OCI-LY3 (cell line): Measurements from ENCODE around the gene LRRC3C.

Experiments used
- H2AFZ ChIP-seq: fragments of 200-600, 300-600 bp; shearing (Covaris generic); 2 replicates; pipeline ENCODE4 v1.6.0; 2014; ENCODE audit warnings: antibody characterized with exemption, low read depth, low read length
- H3K27ac ChIP-seq: fragments of 200-600, 300-600 bp; sonication (generic); 2 replicates; pipeline ENCODE4 v1.5.1; 2014; ENCODE audit warnings: mild to moderate bottlenecking, low read length, moderate library complexity, mixed read lengths
- H3K27me3 ChIP-seq: fragments of 200-600, 300-600 bp; sonication (generic); 2 replicates; pipeline ENCODE4 v1.6.1; 2014; ENCODE audit warnings: low read depth, low read length, mixed read lengths
- H3K36me3 ChIP-seq: fragments of 200-600, 300-600 bp; sonication (generic); replicated peaks from 2 replicates; pipeline ENCODE3; 2014; ENCODE audit warnings: low read depth, low read length, mixed read lengths
- H3K4me1 ChIP-seq: fragments of 300-600, 200-600 bp; sonication (generic); 2 replicates; pipeline ENCODE4 v1.6.1; 2014; ENCODE audit warnings: low read length, mixed read lengths
- H3K4me2 ChIP-seq: fragments of 200-600, 300-600 bp; sonication (generic); 2 replicates; pipeline ENCODE4 v1.6.1; 2014; ENCODE audit warnings: low read length, mixed read lengths
- H3K4me3 ChIP-seq: fragments of 300-600, 200-600 bp; sonication (generic); 2 replicates; pipeline ENCODE4 v1.5.1; 2014; ENCODE audit warnings: antibody characterized with exemption, mild to moderate bottlenecking, low read length, moderate library complexity
- H3K79me2 ChIP-seq: fragments of 300-600, 200-600 bp; shearing (Covaris generic); 2 replicates; pipeline ENCODE4 v1.6.1; 2014; ENCODE audit warnings: mild to moderate bottlenecking, low read length, mixed read lengths
- H3K9ac ChIP-seq: fragments of 300-600, 200-600 bp; shearing (Covaris generic); 2 replicates; pipeline ENCODE4 v1.6.0; 2014; ENCODE audit warnings: mild to moderate bottlenecking, low read length, moderate library complexity
- H3K9me3 ChIP-seq: fragments of 200-600, 300-600 bp; shearing (Covaris generic); 2 replicates; pipeline ENCODE4 v1.6.1; 2014; ENCODE audit warnings: low read length, mixed read lengths; ENCODE audit not compliant: insufficient read depth
- H4K20me1 ChIP-seq: fragments of 200-600, 300-600 bp; sonication (generic); 2 replicates; pipeline ENCODE4 v1.6.1; 2016; ENCODE audit warnings: low read length, mixed read lengths; ENCODE audit not compliant: insufficient read depth
- CTCF ChIP-seq: fragments of 200-600, 300-600 bp; sonication (generic); IDR thresholded peaks from 2 replicates; pipeline ENCODE4 v1.5.1; 2014; ENCODE audit warnings: antibody characterized with exemption, low read length, low read depth
- EZH2phosphoT487 ChIP-seq: fragments of 200-600 bp; shearing (Covaris generic); IDR thresholded peaks from 2 replicates; pipeline ENCODE4 v1.6.1; 2018; ENCODE audit warnings: antibody characterized with exemption, mixed run types, low read depth

LRRC3C gene

GRCh38 chr17:39963829-39964228 lies 36.3 kb downstream of the LRRC3C start:
- Histone ChIP-seq H3K9me3 (no peaks in the 10 kb centered on the region), H2AFZ (no peak overlapping the region), H3K27me3 (0 out of 2 replicates have a peak, but pooled peaks cover 9% of the 10 kb centered on the region), H3K4me2 (no peak overlapping the region), H3K27ac (no peak overlapping the region), H3K4me3 (no peak overlapping the region), H3K79me2 (no peaks in the 10 kb centered on the region), H3K4me1 (peaks cover 6% of the 10 kb centered on the region; the same call in 1 of the 2 replicates), H3K36me3 (no peaks in the 10 kb centered on the region), H4K20me1 (no peaks in the 10 kb centered on the region), H3K9ac (no peak overlapping the region)
- TF ChIP-seq CTCF (no peak), EZH2phosphoT487 (no peak)

DNA sequence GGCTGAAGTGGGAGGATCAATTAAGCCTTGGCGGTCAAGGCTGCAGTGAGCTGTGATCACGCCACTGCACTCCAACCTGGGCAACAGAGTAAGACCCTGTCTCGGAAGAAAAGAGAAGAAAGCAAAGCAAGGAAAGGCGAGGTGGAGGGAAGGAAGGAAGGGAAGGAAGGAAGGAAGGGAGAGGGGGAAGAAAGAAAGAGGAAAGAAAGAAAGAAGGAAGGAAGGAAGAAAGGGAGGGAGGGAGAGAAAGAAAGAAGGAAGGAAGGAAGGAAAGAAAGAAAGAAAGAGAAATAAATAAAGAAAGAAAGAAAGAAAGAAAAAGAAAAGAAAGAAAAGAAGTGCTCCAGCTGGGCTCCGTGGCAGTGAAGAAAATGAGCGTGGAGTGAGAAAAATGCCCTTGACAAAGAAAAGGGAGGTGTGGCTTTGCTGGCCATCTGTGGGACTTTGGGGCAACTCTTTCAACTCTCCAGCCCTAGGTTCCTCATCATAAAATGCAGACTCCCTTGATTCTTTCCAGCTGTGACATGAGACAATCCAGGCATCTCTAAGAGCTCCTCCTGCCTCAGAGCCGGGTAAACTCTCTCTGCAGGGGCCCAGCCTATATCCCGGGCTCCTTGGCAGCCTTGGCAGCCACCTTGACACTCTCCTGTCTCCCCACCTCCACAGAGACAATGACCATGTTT lies 37.6 kb downstream of the LRRC3C start:
- H3K27me3 ChIP-seq: peaks cover 17% of the 10 kb centered on the region
- H3K4me3 ChIP-seq: no peak overlapping the region
- H3K9ac ChIP-seq: no peak overlapping the region
- H4K20me1 ChIP-seq: no peaks in the 10 kb centered on the region
- no peak for TF ChIP-seq CTCF
- H3K9me3 ChIP-seq: no peaks in the 10 kb centered on the region
- H3K36me3 ChIP-seq: no peaks in the 10 kb centered on the region
- H3K79me2 ChIP-seq: no peaks in the 10 kb centered on the region
- H3K4me1 ChIP-seq: no peaks in the 10 kb centered on the region
- no peak overlapping the region for H3K27ac ChIP-seq
- H3K4me2 ChIP-seq: no peak overlapping the region
- no peak overlapping the region for H2AFZ ChIP-seq

- H3K4me3 ChIP-seq: no peak overlapping the region
- no peak overlapping the region for H3K9ac ChIP-seq
- peaks cover 30% of the 10 kb centered on the region for H3K27me3 ChIP-seq
- H3K27ac ChIP-seq: no peak overlapping the region
- H3K79me2 ChIP-seq: no peaks in the 10 kb centered on the region
- H4K20me1 ChIP-seq: no peaks in the 10 kb centered on the region
- H2AFZ ChIP-seq: no peak overlapping the region
- no peaks in the 10 kb centered on the region for H3K36me3 ChIP-seq
- no peaks in the 10 kb centered on the region for H3K9me3 ChIP-seq
- H3K4me1 ChIP-seq: 0 out of 2 replicates have a peak, but pooled peaks cover 1% of the 10 kb centered on the region
- no peak overlapping the region for H3K4me2 ChIP-seq
- TF ChIP-seq CTCF (no peak), EZH2phosphoT487 (no peak)
These were observed 39.2 kb downstream of the LRRC3C start for GRCh38 chr17:39966771-39967170.

DNA sequence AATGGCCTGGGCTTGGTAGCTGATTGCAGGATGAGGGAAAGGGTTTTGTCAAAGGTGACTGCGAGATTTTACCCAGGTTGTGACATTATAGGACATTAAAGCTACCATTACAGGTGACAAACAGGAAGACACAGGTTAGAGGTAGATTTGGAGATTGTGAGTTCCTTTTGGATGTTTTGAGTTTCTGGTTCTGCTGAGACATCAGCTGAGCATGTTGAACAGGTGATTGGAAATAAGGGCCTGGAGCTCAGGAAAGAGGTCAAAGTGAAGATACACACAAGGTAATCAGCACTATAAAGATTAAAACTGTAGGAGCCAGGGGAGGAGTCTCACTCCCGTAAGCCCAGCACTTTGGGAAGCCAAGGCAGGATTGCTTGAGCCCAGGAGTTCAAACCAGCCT lies 41.2 kb downstream of the LRRC3C start:
- TF ChIP-seq CTCF: no peak
- no peak for TF ChIP-seq EZH2phosphoT487
- H4K20me1 ChIP-seq: no peaks in the 10 kb centered on the region
- no peaks in the 10 kb centered on the region for H3K36me3 ChIP-seq

More for the DNA sequence above, 41.2 kb downstream of the LRRC3C start:
- Histone ChIP-seq H3K27me3 (peaks cover 31% of the 10 kb centered on the region), H2AFZ (no peak overlapping the region), H3K4me3 (no peak overlapping the region), H3K9ac (no peak overlapping the region), H3K27ac (no peak overlapping the region), H3K79me2 (no peaks in the 10 kb centered on the region), H3K4me2 (no peak overlapping the region), H3K9me3 (no peaks in the 10 kb centered on the region), H3K4me1 (peaks cover 10% of the 10 kb centered on the region)
